Panc1 (cell line): ENCODE results near the gene MSGN1. TPM values are rescaled to one million over a fixed set of nuclear protein-coding genes. Genes with fewer than 3 reads are reported as not detected.

Experiments used
- ATAC-seq: fragments of 200-7000 bp; cut with Tn5 transposase; 2 replicates; pipeline ENCODE4 v1.9.1; 2020; ENCODE audit warnings: mild to moderate bottlenecking, moderate library complexity
- BruUV-seq: library from RNA; stranded (reverse); fragments of 400-500 nt; replicated peaks from 2 replicates; lab custom pipeline; 2021; lab: Mats Ljungman, UMichigan
- CTCF ChIA-PET: fragments of 300-600 bp; sonication (Branson Sonifier 250); formaldehyde crosslinking; loops from one replicate; lab custom pipeline; 2022; ENCODE audit warnings: antibody characterized with exemption; lab: Charles Lee
- POLR2A ChIA-PET: fragments of 300-600 bp; sonication (Branson Sonifier 250); formaldehyde crosslinking; loops from one replicate; lab custom pipeline; 2022; ENCODE audit warnings: antibody characterized with exemption; lab: Charles Lee
- DNase-seq: peaks from one replicate; pipeline ENCODE4 v3.0.0-alpha.2; 2010; ENCODE audit warnings: low read depth, low spot score
- H3K27ac ChIP-seq: 2 replicates; pipeline ENCODE4 v1.5.1; 2011; ENCODE audit warnings: mild to moderate bottlenecking, low read length, inconsistent platforms
- H3K27me3 ChIP-seq: fragments of 200-500 bp; sonication (Bioruptor generic); 2 replicates; pipeline ENCODE4 v1.6.0; 2014; ENCODE audit warnings: low read length, inconsistent platforms; ENCODE audit not compliant: control insufficient read depth, insufficient read depth
- H3K36me3 ChIP-seq: fragments of 200-500 bp; sonication (Bioruptor generic); 2 replicates; pipeline ENCODE4 v1.5.1; 2014; ENCODE audit warnings: inconsistent platforms, mild to moderate bottlenecking, low read length, moderate library complexity; ENCODE audit not compliant: control insufficient read depth, insufficient read depth
- H3K4me1 ChIP-seq: 2 replicates; pipeline ENCODE4 v1.5.1; 2011; ENCODE audit warnings: inconsistent platforms, mild to moderate bottlenecking, low read length, moderate library complexity; ENCODE audit not compliant: control insufficient read depth, insufficient read depth
- H3K4me3 ChIP-seq, 2 experiments: 2 replicates each; pipeline ENCODE4 v1.5.1; 2011 to 2012; ENCODE audit warnings: low read depth in 2 of 2, low read length in 2 of 2, mild to moderate bottlenecking in 2 of 2, inconsistent platforms in 1 of 2, moderate library complexity in 1 of 2
- H3K9me3 ChIP-seq: fragments of 200-500 bp; sonication (Bioruptor generic); 2 replicates; pipeline ENCODE4 v1.5.1; 2014; ENCODE audit warnings: low read depth, mild to moderate bottlenecking, inconsistent platforms, low read length, moderate library complexity; ENCODE audit not compliant: control insufficient read depth, insufficient read depth
- POLR2AphosphoS5 ChIP-seq: IDR thresholded peaks from 2 replicates; pipeline ENCODE4 v1.6.1; 2012; ENCODE audit warnings: mild to moderate bottlenecking, low read depth, low read length, moderate library complexity
- SIN3A ChIP-seq: IDR thresholded peaks from 2 replicates; pipeline ENCODE4 v1.6.1; 2012; ENCODE audit warnings: low read depth, mild to moderate bottlenecking, low read length, moderate library complexity, borderline replicate concordance; ENCODE audit not compliant: insufficient read depth
- TCF7L2 ChIP-seq: IDR thresholded peaks from 2 replicates; pipeline ENCODE4 v1.6.1; 2011; ENCODE audit warnings: mild to moderate bottlenecking, low read depth, low read length, inconsistent platforms
- in situ Hi-C: cut with HindIII; loops from 2 replicates; pipeline ENCODE4 v1.10.0; 2016; ENCODE audit warnings: low sequenced_read_pairs, low pct_unique_long_range_greater_than_20kb
- intact Hi-C: fragments of 100-400 bp; cut with micrococcal nuclease; formaldehyde crosslinking; loops from one replicate; pipeline ENCODE4 v1.10.0; 2022; ENCODE audit not compliant: unreplicated experiment
- total RNA-seq: library from RNA; stranded (reverse); gene quantifications from one replicate; pipeline ENCODE4 v1.2.1, GENCODE V29; 2021; ENCODE audit not compliant: unreplicated experiment
- TF ChIP-seq, protein P1 (sequence below), 2 experiments: IDR thresholded peaks; 2 replicates each; pipeline ENCODE4 v1.6.1; 2011 to 2012; ENCODE audit warnings: low read depth in 2 of 2, control low read depth in 1 of 2, low read length in 1 of 2, mild to moderate bottlenecking in 1 of 2, moderate library complexity in 1 of 2; ENCODE audit not compliant: insufficient read depth in 1 of 2
- TF ChIP-seq, protein P2 (sequence below): fragments of 450-650 bp; IDR thresholded peaks from 2 replicates; pipeline ENCODE4 v1.5.1; 2017; ENCODE audit warnings: mild to moderate bottlenecking

The MSGN1 gene
- total RNA-seq, 1 experiment from 2014 or later: not detected

DNA sequence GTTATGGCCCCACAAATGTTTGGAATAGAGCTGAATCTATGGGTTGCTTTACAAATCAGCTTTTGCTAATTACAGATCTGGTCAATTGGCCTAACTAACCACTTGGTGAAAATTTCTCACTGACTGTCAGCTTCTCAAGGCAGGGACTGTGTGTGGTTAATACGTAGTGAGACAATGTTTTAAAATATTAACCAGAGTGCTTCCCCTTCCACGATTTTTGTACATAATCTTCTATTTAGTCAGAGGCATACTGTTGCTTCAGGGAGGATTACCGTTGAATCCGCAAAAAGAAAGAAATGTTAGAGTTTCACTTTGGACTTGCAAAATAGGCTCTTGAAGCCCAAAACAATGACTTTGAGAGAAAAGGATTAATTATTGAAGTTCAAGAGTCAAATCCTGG, 47.3 kb downstream of the MSGN1 start:
- TF ChIP-seq POLR2AphosphoS5 (no peak), SIN3A (no peak), TCF7L2 (no peak)
- TF ChIP-seq, protein P1, sequence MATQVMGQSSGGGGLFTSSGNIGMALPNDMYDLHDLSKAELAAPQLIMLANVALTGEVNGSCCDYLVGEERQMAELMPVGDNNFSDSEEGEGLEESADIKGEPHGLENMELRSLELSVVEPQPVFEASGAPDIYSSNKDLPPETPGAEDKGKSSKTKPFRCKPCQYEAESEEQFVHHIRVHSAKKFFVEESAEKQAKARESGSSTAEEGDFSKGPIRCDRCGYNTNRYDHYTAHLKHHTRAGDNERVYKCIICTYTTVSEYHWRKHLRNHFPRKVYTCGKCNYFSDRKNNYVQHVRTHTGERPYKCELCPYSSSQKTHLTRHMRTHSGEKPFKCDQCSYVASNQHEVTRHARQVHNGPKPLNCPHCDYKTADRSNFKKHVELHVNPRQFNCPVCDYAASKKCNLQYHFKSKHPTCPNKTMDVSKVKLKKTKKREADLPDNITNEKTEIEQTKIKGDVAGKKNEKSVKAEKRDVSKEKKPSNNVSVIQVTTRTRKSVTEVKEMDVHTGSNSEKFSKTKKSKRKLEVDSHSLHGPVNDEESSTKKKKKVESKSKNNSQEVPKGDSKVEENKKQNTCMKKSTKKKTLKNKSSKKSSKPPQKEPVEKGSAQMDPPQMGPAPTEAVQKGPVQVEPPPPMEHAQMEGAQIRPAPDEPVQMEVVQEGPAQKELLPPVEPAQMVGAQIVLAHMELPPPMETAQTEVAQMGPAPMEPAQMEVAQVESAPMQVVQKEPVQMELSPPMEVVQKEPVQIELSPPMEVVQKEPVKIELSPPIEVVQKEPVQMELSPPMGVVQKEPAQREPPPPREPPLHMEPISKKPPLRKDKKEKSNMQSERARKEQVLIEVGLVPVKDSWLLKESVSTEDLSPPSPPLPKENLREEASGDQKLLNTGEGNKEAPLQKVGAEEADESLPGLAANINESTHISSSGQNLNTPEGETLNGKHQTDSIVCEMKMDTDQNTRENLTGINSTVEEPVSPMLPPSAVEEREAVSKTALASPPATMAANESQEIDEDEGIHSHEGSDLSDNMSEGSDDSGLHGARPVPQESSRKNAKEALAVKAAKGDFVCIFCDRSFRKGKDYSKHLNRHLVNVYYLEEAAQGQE (IDR thresholded peaks at IDR 0.05; ENCODE audit: insufficient read depth in 1 of 2, low read depth in 2 of 2, low read length in 1 of 2): no peak
- TF ChIP-seq, protein P2, sequence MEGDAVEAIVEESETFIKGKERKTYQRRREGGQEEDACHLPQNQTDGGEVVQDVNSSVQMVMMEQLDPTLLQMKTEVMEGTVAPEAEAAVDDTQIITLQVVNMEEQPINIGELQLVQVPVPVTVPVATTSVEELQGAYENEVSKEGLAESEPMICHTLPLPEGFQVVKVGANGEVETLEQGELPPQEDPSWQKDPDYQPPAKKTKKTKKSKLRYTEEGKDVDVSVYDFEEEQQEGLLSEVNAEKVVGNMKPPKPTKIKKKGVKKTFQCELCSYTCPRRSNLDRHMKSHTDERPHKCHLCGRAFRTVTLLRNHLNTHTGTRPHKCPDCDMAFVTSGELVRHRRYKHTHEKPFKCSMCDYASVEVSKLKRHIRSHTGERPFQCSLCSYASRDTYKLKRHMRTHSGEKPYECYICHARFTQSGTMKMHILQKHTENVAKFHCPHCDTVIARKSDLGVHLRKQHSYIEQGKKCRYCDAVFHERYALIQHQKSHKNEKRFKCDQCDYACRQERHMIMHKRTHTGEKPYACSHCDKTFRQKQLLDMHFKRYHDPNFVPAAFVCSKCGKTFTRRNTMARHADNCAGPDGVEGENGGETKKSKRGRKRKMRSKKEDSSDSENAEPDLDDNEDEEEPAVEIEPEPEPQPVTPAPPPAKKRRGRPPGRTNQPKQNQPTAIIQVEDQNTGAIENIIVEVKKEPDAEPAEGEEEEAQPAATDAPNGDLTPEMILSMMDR: no peak
- Histone ChIP-seq H3K9me3 (no peaks in the 10 kb centered on the region), H3K4me3 (no peak overlapping the region), H3K4me1 (no peaks in the 10 kb centered on the region), H3K27me3 (no peaks in the 10 kb centered on the region), H3K27ac (no peak overlapping the region), H3K36me3 (no peaks in the 10 kb centered on the region)
- ATAC-seq: no peak
- intact Hi-C loops: no loop called here
- DNase-seq: no peak
- in situ Hi-C loops: no loop called here
- POLR2A ChIA-PET: no interaction called here
- CTCF ChIA-PET: no interaction called here
- BruUV-seq: no TSS peak

DNA sequence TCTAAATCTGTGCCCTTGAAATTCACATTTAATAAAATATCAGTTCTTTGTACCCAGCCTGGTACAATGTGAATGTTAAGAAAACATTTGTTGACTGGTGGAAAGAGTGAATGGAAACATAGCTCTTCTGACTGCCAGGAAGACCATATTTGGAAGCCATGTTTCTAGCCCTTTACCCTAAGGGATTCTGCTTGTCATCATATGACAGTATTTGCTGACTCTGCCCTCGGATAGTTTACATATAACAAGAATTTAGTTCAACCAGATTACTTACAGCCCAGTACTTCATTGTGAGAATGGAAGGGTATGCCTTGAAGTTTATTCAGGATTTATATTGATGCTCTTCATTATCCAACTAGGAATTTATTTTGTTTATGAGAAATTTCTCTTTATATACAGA, 48.4 kb downstream of the MSGN1 start:
- H3K9me3 ChIP-seq: no peaks in the 10 kb centered on the region
- H3K27me3 ChIP-seq: no peaks in the 10 kb centered on the region
- H3K27ac ChIP-seq: no peak overlapping the region
- in situ Hi-C loops: no loop called here
- TF ChIP-seq POLR2AphosphoS5: no peak
- TF ChIP-seq, protein P2: no peak
- TF ChIP-seq, protein P1 (IDR thresholded peaks at IDR 0.05; ENCODE audit: insufficient read depth in 1 of 2, low read depth in 2 of 2, low read length in 1 of 2): no peak
- no peaks in the 10 kb centered on the region for H3K36me3 ChIP-seq
- ATAC-seq (no peak), DNase-seq (no peak)
- BruUV-seq: no TSS peak
- CTCF ChIA-PET: no interaction called here
- no peaks in the 10 kb centered on the region for H3K4me1 ChIP-seq
- POLR2A ChIA-PET: no interaction called here
- intact Hi-C loops: no loop called here
- H3K4me3 ChIP-seq: no peak overlapping the region
